Activated T-cell treated with anti-CD3 and anti-CD28 coated beads for 1 hour (primary cell): Measurements from ENCODE around the gene CLASP1.

ENCODE experiments used
- DNase-seq: peaks from one replicate; pipeline ENCODE4 v3.0.0-alpha.2; 2020; ENCODE audit warnings: low read depth

Gene CLASP1

GRCh38 chr2:121539750-121540469 is 109.4 kb downstream of the CLASP1 start:
- no peak for DNase-seq

GRCh38 chr2:121536850-121537557 is 112.3 kb downstream of the CLASP1 start:
- no peak for DNase-seq

- no peak for DNase-seq
These were observed 112.9 kb downstream of the CLASP1 start for GRCh38 chr2:121536347-121536746.

- DNase-seq: no peak
These were observed 115.3 kb downstream of the CLASP1 start for GRCh38 chr2:121534007-121534406.

GRCh38 chr2:121532894-121533293 is 116.4 kb downstream of the CLASP1 start:
- DNase-seq: no peak

GRCh38 chr2:121532347-121532766 is 116.9 kb downstream of the CLASP1 start:
- DNase-seq: no peak

GRCh38 chr2:121530212-121530705 is 119.0 kb downstream of the CLASP1 start:
- peak; percentile 80 for DNase-seq

- no peak for DNase-seq
These were observed 119.6 kb downstream of the CLASP1 start for GRCh38 chr2:121529439-121530211.

GRCh38 chr2:121527009-121527682 is 122.1 kb downstream of the CLASP1 start:
- no peak for DNase-seq

GRCh38 chr2:121524685-121525425 is 124.4 kb downstream of the CLASP1 start:
- no peak for DNase-seq

GRCh38 chr2:121521359-121521758 is 127.9 kb downstream of the CLASP1 start:
- DNase-seq: no peak

- no peak for DNase-seq
These were observed 128.6 kb downstream of the CLASP1 start for GRCh38 chr2:121520641-121520994.

- no peak for DNase-seq
These were observed 129.3 kb downstream of the CLASP1 start for GRCh38 chr2:121519732-121520640.

GRCh38 chr2:121519153-121519552 is 130.1 kb downstream of the CLASP1 start:
- DNase-seq: no peak

- DNase-seq: no peak
These were observed 135.5 kb downstream of the CLASP1 start for GRCh38 chr2:121513597-121514333.

- no peak for DNase-seq
These were observed 138.4 kb downstream of the CLASP1 start for GRCh38 chr2:121510857-121511256.

GRCh38 chr2:121506621-121507020 is 142.6 kb downstream of the CLASP1 start:
- no peak for DNase-seq

GRCh38 chr2:121505986-121506586 is 143.2 kb downstream of the CLASP1 start:
- DNase-seq: no peak

GRCh38 chr2:121505005-121505404 is 144.3 kb downstream of the CLASP1 start:
- no peak for DNase-seq
